DMS153 treated with DMSO at 0.1 percent for 48 hours (cell line): ENCODE results near the gene SMAP1.

Experiments
- DNase-seq: peaks from one replicate; lab custom pipeline; 2025; ENCODE audit not compliant: unreplicated experiment; lab: John Stamatoyannopoulos, UW

SMAP1 gene

DNA sequence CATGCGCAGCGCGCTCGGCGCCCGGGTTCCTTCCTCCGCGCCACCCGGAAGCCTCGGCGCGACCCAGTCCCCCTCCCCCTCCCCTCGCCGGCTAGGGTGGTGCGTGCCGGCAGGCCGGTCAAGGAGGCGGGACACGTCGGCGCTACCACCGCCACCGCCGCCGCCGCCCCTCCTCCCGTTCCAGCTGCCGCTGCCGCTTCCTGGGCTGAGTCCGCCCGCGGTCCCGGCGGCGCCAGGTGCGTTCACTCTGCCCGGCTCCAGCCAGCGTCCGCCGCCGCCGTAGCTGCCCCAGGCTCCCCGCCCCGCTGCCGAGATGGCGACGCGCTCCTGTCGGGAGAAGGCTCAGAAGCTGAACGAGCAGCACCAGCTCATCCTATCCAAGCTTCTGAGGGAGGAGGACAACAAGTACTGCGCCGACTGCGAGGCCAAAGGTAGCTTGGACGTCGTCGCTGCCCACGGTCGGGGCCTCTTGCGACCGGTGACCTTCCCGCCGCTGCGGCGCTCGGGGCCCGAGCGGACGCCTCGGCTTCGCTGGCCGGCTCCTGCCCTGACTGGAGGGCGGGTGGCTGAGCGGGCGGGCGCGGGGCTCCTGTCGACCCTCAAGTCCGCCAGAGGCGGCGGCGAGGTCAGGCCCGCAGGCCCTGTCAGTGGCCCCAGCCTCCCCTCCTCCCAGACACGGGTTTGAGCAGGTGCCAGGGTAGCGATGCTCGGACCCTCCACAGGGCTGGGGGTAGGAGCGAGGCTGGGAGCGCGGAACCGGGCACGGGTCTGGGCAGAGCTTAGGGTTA lies at the start of gene SMAP1:
Gene SMAP1, plus strand, starts transcription at position 173 of the 788 bp plus-strand sequence. Its CDS starts 141 bp downstream, at position 314.
- peak; percentile 79 for DNase-seq

DNA sequence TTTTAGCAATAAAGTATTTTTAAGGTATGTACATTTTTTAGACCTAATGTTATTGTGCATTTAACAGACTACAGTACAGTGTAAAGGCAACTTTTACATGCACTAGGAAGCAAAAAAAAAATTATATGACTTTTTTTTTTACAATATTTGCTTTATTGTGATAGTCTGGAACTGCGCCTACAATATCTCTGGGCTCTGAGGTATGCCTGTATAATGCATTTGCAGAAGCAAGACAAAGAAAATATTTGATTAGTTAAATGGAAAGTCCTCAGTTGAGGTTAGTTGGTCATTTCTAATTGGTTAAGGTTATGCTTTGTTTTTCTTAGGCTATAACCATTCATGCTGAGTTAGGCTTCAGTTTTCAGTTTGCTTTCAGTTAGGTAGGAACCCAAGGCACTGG lies 46.9 kb upstream of the SMAP1 start:
- no peak for DNase-seq

DNA sequence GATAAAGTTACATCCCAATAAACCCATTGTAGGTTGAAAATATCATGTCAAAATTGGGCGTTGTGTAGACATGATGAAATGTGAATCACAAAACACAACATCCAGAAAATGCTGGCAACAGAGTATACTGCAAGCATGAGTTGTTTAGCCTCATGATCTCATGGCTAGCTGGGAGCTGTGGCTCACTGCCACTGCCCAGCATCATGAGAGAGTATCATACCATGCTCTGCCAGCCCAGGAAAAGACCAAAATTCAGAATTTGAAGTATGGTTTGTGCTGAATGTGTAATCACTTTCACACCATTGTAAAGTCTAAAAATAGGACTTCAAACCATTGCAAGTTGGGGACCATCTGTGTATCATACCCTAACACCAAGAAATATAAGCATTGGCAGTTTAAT lies 45.2 kb upstream of the SMAP1 start:
- DNase-seq: no peak

GRCh38 chr6:70625436-70625835 lies 42.2 kb upstream of the SMAP1 start:
- no peak for DNase-seq

DNA sequence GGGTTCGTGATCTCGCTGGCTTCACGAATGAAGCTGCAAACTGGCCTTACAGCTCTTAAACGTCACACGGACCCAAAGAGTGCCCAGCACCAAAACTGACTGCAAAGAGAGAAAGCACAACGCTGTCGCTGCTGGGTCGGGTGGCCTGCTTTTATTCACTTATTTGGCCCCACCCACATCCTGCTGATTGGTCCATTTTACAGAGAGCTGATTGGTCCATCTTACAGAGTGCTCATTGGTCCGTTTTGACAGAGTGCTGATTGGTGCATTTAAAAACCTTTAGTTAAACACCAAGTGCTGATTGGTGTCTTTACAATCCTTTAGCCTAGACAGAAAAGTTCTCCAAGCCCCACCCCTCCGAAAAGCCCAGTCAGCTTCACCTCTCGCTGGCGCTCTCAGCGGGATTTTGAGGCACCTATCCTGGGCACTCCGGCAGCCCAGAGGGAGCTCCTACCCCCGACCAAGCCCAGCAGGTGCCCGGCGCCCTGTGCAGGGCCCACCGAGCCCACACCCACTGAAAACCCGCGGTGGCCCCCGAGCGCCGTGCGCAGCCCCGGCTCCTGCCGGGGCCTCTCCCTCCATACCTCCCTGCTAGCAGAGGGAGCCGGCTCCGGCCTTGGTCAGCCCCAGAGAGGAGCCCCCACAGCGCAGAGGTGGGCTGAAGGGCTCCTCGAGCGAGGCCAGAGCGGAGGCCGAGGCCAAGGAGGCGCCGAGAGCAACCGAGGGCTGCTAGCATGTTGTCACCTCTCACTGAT lies 40.0 kb upstream of the SMAP1 start:
- DNase-seq: no peak

GRCh38 chr6:70629929-70630328 lies 37.8 kb upstream of the SMAP1 start:
- no peak for DNase-seq

DNA sequence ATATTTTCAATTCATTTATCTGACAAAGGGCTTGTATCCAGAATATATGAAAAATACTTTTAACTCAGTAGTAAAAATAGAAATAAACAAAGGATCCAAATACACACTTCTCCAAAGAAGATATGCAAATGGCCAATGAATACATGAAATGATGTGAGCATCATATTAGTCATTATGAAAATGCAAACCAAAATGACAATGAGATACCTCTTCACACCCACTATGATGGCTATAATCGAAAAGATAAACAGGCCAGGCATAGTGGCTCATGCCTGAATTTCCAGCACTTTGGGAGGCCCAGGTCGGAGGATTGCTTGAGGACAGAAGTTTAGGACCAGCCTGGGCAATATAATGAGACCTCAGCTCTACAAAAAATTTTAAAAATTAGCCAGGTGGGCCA lies 33.8 kb upstream of the SMAP1 start:
- no peak for DNase-seq

DNA sequence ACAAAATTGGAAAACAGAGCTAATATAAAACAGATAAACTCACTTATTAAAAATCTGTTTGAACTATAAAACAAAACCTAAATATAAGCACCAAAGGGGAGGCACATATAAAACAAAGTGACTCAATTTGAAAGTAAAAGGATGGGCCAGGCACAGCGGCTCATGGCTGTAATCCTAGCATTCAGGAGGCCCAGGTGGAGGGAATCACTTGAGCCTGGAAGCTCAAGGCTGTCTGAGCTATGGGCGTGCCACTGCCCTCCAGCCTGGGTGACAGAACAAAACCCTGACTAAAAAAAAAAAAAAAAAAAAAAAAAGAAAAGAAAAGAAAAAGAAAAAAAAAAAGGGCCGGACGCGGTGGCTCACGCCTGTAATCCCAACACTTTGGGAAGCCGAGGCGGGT lies 31.1 kb upstream of the SMAP1 start:
- DNase-seq: no peak

DNA sequence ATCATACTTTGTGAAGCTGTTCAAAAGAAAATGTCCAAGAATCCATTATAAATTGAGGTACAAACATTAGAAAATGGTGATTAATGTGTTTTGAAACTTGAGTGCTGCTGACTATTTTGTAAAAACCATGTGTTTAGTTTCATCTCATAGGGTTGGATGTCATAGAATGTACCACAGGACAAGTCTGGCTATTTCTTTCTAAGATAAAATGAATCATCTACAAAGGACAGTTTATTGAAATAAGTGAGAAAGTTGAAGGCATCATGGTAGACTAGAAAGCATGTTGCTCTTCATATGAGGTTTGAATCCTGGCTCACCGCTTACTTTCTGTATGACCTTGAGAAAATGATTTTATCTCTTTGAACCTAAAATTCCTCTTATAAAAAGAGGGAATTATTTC lies 29.2 kb upstream of the SMAP1 start:
- no peak for DNase-seq

DNA sequence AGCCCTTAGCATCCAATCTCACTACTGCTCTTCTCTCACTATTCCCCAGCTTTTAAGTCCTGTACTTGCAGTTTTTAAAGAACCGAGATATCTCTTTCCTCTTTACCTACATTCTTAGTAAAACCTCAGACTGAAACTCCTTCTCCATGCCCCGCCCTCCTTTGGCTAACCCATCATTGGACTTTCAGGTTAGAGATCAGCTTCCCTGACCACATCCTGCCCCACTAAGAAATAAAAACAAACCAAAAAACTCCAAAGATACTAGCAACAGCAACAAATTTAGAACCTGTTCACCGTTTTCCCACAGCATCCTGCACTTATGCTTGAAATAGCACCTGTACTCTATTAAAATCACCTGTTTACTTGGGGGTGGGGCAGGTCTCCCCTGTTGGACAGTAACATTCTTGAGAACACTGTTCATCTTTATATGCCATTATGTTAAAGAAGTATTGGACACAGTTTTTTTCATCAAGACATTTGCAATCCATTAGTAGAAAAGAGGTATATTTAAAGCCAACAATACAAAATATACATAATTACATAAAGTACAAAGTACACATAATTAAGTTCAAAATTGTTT lies 16.3 kb upstream of the SMAP1 start:
- no peak for DNase-seq

DNA sequence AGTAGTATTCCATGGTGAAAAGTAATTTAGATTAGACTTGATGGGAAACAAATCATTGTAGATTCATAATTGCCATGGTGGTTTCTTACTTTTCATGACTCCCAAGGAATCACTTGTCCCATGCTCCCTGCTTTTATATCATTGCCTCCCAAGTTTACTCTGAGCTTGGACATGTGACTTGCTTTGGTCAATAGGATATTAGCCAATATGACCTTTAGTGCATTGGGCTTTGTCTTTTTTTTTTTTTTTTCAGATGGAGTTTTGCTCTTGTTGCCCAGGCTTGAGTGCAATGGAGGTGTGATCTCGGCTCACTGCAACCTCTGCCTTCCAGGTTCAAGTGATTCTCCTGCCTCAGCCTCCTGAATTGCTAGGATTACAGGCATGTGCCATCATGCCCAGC lies 15.5 kb upstream of the SMAP1 start:
- no peak for DNase-seq

DNA sequence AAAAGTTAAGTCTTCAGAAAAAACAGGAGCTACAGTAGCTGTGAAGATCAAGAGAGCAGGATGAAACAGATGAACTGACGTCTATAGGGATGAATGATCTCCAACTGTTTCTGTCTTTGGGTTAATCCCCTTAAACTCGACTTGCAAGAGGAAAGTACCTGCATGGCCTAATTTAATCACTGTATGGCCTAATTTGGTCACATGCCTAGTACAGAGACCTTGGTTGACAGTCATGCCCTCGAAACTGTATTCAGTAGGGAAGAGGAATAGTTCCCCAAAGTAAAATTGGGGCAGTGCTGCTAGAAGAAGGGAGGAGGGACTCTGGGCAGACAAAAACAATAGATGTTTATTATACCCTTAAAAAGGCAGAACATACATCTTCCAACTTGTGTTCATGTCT lies 10.0 kb upstream of the SMAP1 start:
- DNase-seq: no peak

GRCh38 chr6:70663881-70664466 lies 3.7 kb upstream of the SMAP1 start:
- DNase-seq: no peak

GRCh38 chr6:70666706-70667105 lies 977 bp upstream of the SMAP1 start:
- DNase-seq: no peak

DNA sequence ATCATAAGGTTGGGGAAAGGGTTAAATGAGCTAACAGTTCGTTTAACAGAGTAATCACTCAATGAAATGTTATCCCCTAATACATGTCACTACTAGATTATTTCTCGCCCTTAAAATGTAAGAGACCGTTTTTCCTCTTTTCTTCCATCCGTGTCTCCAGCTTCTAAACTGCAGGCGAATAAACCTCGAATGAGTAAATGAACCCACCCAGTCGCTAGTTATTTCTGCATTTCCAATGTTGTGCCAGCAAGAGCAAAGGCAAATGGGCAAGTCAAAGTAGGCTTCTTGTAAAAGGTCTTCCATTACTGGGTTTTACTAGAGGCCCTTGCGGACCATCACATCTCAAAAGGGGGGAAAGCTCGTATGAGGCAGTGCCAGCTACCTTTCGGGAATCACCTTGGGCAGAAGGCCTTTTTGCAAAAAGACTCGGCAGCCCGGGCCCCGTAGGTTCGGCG lies 400 bp upstream of the SMAP1 start:
- DNase-seq: no peak

DNA sequence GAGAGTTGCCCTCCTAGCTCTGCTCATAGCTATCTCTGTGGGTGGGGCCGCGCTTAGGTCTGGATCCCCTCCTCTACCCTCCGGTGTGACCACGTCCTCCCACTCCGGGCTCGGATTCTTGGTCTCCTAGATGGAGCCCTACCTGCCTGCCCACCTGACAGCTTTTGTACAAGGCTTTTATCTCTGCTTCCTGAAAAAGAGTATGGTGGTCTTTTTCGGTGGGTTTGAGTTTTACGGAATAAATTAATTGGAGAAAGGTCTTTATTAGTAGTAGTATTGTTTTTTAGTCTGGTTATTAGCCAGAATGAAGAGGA lies 773 bp downstream of the SMAP1 start:
- peak; percentile 24 for DNase-seq

DNA sequence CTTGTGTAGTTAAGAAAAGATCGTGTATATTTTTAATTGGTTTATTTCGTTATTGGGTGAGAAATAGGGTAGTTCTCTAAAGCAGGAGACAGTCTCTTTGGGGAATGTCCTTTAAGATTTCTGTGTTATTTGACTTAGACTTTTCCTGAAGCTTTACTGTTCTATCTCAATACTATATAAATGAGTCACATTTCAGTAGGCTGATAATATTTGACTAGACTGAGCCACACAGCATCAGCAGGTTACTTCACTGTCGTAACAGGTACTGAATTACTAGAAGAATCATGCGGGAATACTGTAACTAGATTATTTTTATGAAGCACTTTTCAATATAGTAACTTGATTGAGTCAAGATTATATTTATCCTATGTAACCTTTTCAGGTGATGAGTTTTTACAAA lies 1.4 kb downstream of the SMAP1 start:
- DNase-seq: no peak

DNA sequence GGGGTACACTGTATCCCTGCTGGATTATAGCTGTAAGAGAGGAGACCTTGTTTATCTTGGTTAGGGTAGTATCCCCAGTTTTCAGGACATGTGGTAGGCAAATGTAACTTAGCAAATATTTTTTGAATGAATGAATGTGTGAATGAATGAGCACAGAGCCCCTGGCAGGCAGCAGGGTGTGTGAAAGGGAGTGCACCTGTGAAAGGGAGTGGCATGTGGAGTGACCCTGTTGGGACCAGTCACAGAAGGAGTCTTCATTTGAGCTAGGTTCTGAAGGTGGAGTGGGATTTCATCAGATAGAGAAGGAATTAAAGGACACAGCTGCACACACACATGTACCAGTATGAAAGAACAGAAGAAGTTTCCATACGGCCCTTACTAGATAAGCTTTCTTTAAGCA lies 4.9 kb downstream of the SMAP1 start:
- no peak for DNase-seq

DNA sequence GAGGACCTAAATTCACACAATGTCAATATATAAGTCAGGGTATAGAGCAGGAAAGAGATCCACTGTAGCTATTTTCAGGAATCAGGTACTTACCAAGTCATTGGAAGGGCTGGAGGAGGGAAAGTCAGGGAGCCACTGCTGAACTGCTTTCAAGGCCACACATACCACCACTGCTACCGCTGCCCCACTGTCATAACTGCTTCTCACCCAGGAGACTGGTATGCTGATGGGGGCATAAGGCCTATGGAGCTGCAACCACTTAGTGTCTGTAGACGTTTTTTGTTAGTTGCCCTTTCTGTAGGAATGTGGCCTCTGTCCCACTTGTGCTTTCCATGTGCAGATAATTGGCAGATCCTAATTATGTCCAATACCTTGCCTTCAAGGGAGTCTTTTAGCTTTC lies 5.4 kb downstream of the SMAP1 start:
- DNase-seq: no peak

GRCh38 chr6:70673601-70674000 lies 5.9 kb downstream of the SMAP1 start:
- no peak for DNase-seq

DNA sequence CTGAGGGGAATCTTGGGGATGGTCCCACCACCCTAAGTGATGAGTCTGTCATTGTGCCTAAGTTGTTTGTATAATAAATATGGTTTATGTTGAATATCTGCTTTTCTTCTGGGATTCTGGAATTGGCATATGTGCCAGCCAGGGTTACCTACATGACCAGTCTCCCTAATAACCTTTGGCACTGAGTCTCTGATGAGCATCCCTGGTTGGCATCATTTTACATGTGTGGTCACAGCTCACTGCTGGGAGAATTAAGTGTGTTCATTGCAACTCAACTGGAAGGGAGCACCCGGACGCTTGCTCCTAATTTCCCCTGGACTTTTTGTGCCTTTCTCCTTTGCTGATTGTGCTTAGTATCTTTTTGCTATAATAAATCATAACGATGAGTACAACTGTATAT lies 8.1 kb downstream of the SMAP1 start:
- DNase-seq: no peak

- no peak for DNase-seq
Measured at GRCh38 chr6:70676821-70677220, 9.1 kb downstream of the SMAP1 start.
